NCI-H69 (cell line): Measurements from ENCODE around the gene CASTOR1.

Experiments
- DNase-seq: peaks from one replicate; lab custom pipeline; 2025; lab: John Stamatoyannopoulos, UW

The CASTOR1 gene

GRCh38 chr22:30318799-30319419 is 29.6 kb upstream of the CASTOR1 start:
- DNase-seq, result no peak

- no peak for DNase-seq
Measured at GRCh38 chr22:30317778-30318177, 28.5 kb upstream of the CASTOR1 start.

- DNase-seq, result no peak
Measured at GRCh38 chr22:30315962-30316576, 26.8 kb upstream of the CASTOR1 start.

- DNase-seq, result no peak
Measured at GRCh38 chr22:30314915-30315314, 25.6 kb upstream of the CASTOR1 start.

GRCh38 chr22:30313527-30314363 is 24.4 kb upstream of the CASTOR1 start:
- no peak for DNase-seq

GRCh38 chr22:30312053-30312452 is 22.7 kb upstream of the CASTOR1 start:
- peak; percentile 14 for DNase-seq

- DNase-seq, result no peak
Measured at GRCh38 chr22:30310881-30311771, 21.8 kb upstream of the CASTOR1 start.

- peak; percentile 66 for DNase-seq
Measured at GRCh38 chr22:30309951-30310741, 20.8 kb upstream of the CASTOR1 start.

GRCh38 chr22:30308518-30309230 is 19.4 kb upstream of the CASTOR1 start:
- no peak for DNase-seq

GRCh38 chr22:30308093-30308492 is 18.8 kb upstream of the CASTOR1 start:
- DNase-seq, result no peak

GRCh38 chr22:30307041-30307574 is 17.8 kb upstream of the CASTOR1 start:
- no peak for DNase-seq

- DNase-seq, result no peak
Measured at GRCh38 chr22:30306627-30307011, 17.3 kb upstream of the CASTOR1 start.

- no peak for DNase-seq
Measured at GRCh38 chr22:30305906-30306626, 16.8 kb upstream of the CASTOR1 start.

GRCh38 chr22:30305519-30305905 is 16.2 kb upstream of the CASTOR1 start:
- DNase-seq, result no peak

GRCh38 chr22:30304495-30305244 is 15.4 kb upstream of the CASTOR1 start:
- DNase-seq, result peak; percentile 46

- no peak for DNase-seq
Measured at GRCh38 chr22:30302810-30303138, 13.5 kb upstream of the CASTOR1 start.

GRCh38 chr22:30301995-30302809 is 12.9 kb upstream of the CASTOR1 start:
- no peak for DNase-seq

GRCh38 chr22:30299322-30299721 is 10.0 kb upstream of the CASTOR1 start:
- DNase-seq, result no peak
